ENCODE data around the gene MBD2. TPM values are rescaled to one million over a fixed set of nuclear protein-coding genes. Genes with fewer than 3 reads are reported as not detected.

MBD2 gene
- total and polyA plus RNA-seq, 2 of the 8 experiments (the other 6 are each of a cell fraction or from before 2014, with no cell fraction given) = 36.2 to 52.7 TPM

GRCh38 chr18:54173250-54173649 lies 51.2 kb downstream of the MBD2 start:
- no peaks in the 10 kb centered on the region for H3K79me2 ChIP-seq (ENCODE audit: control insufficient read depth in 1 of 2, insufficient read depth in 2 of 2, low read length in 2 of 2)
- no peak for FAIRE-seq
- no peak for TF ChIP-seq KDM4A (IDR thresholded peaks at IDR 0.05; ENCODE audit: low read depth, low read length, severe bottlenecking)
- no peak for TF ChIP-seq TAF1 (IDR thresholded peaks at IDR 0.05; ENCODE audit: low read depth, low read length)
- TF ChIP-seq KDM1A (IDR thresholded peaks at IDR 0.05; ENCODE audit: borderline replicate concordance, low read length) = no peak
- TF ChIP-seq CHD2 (IDR thresholded peaks at IDR 0.05; ENCODE audit: low read length) = no peak
- no peak for TF ChIP-seq RBBP5 (IDR thresholded peaks at IDR 0.05; ENCODE audit: borderline replicate concordance, low read depth, low read length)
- TF ChIP-seq SAP30 (IDR thresholded peaks at IDR 0.05; ENCODE audit: insufficient read depth, insufficient replicate concordance, low read length) = no peak
- TF ChIP-seq E2F6 (IDR thresholded peaks at IDR 0.05) = no peak

More at GRCh38 chr18:54173250-54173649, 51.2 kb downstream of the MBD2 start:
- Histone ChIP-seq H4K5ac (ENCODE audit: insufficient read length, low read depth, low read length) (no peak overlapping the region), H3K27me3 (replicated peaks in 1 of 4; ENCODE audit: control insufficient read depth in 3 of 4, extremely low read depth in 1 of 4, insufficient read depth in 3 of 4, low read length in 3 of 4) (no peaks in the 10 kb centered on the region), H3K9ac (replicated peaks in 1 of 4; ENCODE audit: extremely low read depth in 1 of 4, low read depth in 3 of 4, low read length in 3 of 4) (no peak overlapping the region), H2BK5ac (ENCODE audit: low read depth, low read length) (no peak overlapping the region), H2BK12ac (ENCODE audit: low read depth, low read length) (no peak overlapping the region), H3K18ac (ENCODE audit: extremely low read depth, low read length) (no peak overlapping the region), H3K56ac (replicated peaks; ENCODE audit: insufficient read length, low read depth, low read length) (no peak overlapping the region), H2AFZ (ENCODE audit: low read length) (no peak overlapping the region), H3K23ac (ENCODE audit: insufficient read length) (no peak overlapping the region), H3K27ac (ENCODE audit: low read depth, low read length) (no peak overlapping the region), H3K4me3 (ENCODE audit: extremely low read depth in 1 of 4, insufficient read depth in 2 of 4, low read depth in 3 of 4, low read length in 4 of 4) (no peak overlapping the region), H3K79me1 (ENCODE audit: low read depth, low read length) (no peaks in the 10 kb centered on the region), H3K4me2 (ENCODE audit: insufficient read depth in 1 of 2, low read depth in 2 of 2, low read length in 2 of 2) (no peak overlapping the region), H3K4me1 (replicated peaks in 1 of 4; ENCODE audit: control insufficient read depth in 3 of 4, insufficient read depth in 4 of 4, low read length in 3 of 4) (no peaks in the 10 kb centered on the region), H4K8ac (ENCODE audit: extremely low read depth, insufficient read depth, low read length) (no peak overlapping the region), H3K36me3 (ENCODE audit: control insufficient read depth in 2 of 4, insufficient read depth in 4 of 4, low read length in 3 of 4) (no peaks in the 10 kb centered on the region), H3K14ac (ENCODE audit: insufficient read length) (no peak overlapping the region), H2BK20ac (ENCODE audit: low read length) (no peak overlapping the region), H4K91ac (replicated peaks; ENCODE audit: insufficient read length, low read length) (no peak overlapping the region), H2AK5ac (ENCODE audit: low read depth, low read length) (no peak overlapping the region), H2BK15ac (ENCODE audit: low read length) (no peak overlapping the region), H2BK120ac (replicated peaks; ENCODE audit: low read depth, low read length) (no peak overlapping the region), H3K4ac (replicated peaks; ENCODE audit: insufficient read length, low read depth, low read length) (no peak overlapping the region), H3K23me2 (ENCODE audit: low read depth, low read length) (no peaks in the 10 kb centered on the region), H3K9me3 (ENCODE audit: insufficient read depth in 2 of 2, low read depth in 1 of 2, low read length in 1 of 2) (no peaks in the 10 kb centered on the region), H4K20me1 (replicated peaks in 1 of 2; ENCODE audit: control insufficient read depth in 1 of 2, insufficient read depth in 2 of 2, low read length in 2 of 2) (no peaks in the 10 kb centered on the region)
- ChIA-PET CTCF (ENCODE audit: partially characterized antibody) (interaction anchor here (0.7 kb wide), 1 partner anchor 48 kb away, joined by 4 read pairs; no protein-coding TSS in a partner anchor), POLR2A (ENCODE audit: partially characterized antibody) (no interaction called here)
- WGBS, 2 experiments (ENCODE audit: extremely low coverage in 1 of 2, insufficient coverage in 1 of 2, insufficient read length in 1 of 2, insufficient replicate concordance in 2 of 2, low coverage in 1 of 2, low lambda C conversion rate in 2 of 2, missing lambda C conversion rate in 1 of 2) = 86% methylated on average over 2 of the region's 2 CpGs; no CpG with 5 or more reads in 1 of the 2 experiments
- no peak for DNase-seq (ENCODE audit: low read depth in 1 of 2, low spot score in 2 of 2)

All from H1 (cell line).